Kasumi-1 (cell line): Measurements from ENCODE around the gene NUDT22.
"Not testable (repeated sequence)": the region's sequence is repeated elsewhere in the genome, so short reads cannot be mapped to it uniquely, and the experiment has no call there.

Experiments used
- DNase-seq, 2 experiments: peaks; one replicate each; lab custom pipeline; 2025; lab: John Stamatoyannopoulos, UW

The NUDT22 gene

DNA sequence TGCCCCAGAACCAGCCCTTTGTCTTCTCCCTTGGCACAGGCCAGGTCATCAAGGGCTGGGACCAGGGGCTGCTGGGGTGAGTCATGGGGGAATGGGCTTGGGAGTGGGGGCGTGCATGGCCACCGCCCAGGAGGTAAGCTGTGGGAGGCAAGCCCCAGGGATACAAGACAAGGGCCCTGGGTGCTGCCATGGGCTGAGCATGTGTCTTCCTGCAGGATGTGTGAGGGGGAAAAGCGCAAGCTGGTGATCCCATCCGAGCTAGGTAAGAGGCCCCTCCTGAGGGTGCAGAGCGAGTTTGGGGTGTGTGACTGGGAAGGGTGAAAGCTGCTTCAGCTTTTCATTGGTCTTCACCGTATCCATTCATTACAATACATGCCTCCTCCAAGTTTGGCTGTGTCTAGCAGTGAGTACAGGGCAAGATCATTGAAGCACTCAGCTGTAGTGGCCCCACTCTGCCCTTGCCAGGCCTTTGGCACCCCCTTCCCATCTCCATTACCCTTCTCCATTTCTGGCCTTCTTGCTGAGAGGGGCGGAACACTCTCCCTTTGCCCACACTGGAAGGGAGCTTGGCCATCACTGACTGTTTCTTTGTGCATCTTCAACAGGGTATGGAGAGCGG is 17.3 kb downstream of the NUDT22 start:
- DNase-seq, result no peak

DNA sequence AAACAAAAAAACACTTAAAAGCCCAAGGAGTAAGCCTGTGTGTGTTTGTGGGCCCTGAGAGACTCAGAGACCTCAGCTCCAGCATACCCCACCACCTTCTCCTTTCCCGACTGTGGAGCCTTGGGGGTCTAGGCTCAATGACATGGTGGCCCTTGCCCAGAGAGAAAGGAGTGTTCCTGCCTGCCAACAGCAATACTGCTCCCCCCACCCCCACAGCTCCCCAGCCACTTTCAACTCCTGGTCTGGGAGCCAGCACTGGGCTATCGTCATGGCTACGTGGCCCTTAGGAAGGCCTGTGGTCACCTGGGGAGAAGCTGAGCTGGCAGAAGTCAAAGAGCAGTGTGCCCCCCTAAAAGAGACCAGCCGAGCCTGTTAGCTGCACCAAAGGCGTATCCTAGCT is 18.0 kb downstream of the NUDT22 start:
- no peak for DNase-seq

DNA sequence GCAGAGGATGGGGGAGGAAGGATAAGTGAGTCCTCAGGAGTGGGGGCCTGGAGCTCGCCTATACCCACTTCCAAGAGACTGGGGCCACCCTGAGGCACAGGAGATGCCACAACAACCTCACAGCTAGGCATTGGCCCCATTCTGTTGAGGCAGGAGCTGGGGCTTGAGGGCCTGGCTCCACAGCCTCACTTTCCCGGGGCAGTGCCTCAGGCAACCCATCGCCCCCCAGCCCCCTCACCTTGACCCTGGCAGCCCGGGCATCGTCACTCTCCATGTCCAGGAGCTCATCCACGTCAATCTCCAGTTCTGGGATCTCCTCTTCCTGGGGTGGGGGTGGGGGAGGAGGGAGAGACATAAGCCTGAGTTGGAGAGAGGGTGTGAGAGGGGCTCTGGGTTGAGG is 18.9 kb downstream of the NUDT22 start:
- DNase-seq, result no peak

DNA sequence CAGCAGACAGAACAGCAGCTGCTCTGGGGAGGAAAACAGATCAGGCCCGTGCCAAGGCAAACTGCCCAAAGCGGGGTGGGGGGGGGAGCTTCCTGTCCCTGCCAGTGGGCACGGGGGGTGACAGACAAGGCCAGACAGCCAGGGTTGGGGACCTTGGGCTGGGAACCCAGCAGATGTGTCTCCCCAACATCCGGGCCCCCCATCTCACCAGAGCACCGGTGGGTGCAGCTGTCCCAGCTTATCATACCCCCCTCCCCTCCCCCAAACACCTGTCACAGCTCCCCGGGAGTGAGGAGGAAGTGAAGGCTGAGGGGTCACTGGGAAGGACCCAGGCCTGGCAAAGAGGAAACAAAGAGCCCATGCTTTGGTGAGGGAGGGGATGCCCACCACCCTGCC is 19.3 kb downstream of the NUDT22 start:
- no peak for DNase-seq

DNA sequence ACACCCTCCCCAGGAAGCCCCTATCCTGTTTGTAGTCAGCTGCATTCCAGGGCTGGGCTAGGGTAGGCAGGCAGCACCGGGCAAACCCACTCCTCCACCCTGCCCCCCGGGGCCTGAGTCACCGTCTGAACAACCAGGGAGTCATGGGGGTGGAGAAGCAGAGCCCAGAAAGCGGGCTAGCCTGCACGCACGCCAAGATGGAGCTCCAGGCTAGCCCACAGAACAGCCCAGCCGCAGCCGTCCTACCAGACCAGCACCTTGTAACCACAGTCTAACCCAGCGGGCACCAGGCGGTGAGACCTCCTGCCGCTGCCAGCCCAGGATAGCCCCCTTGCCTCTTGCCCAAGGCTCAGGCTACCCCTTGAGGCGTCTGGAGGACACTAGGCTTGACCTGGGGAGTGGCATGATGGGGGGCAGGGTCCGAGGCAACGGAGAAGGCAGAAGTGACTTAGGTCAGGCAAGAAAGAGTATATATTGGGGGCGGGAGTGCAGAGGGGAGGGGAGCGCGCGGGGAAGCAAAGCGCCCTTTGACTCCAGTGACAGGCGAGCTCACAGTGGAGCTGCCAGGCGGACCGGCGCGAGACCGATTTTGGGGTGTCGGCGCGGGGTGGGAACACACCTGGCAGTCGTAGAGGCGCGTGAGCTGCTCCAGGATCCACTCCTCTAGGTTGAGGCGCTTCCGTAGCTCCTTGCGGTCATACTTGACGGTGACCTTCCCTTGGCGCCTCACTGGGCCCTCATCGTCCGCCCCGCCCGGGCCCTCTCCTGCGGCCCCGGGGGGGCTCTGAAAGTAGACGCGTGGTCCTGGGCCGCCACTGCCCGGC is 19.9 kb downstream of the NUDT22 start:
- peak; percentile 35 to 49 for DNase-seq

DNA sequence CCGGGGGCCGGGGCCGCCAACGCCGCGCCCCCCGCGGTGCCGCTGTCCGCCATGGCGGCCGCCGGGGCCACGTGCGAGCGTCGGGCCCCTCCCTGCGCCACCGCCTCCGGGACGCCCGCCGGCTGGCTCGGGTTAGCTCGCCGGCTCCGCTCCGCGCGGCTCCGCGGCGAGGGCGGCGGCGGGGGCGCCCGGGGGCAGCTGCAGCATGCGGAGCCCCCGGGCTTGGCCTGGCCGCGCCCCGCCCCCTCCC is 20.5 kb downstream of the NUDT22 start:
- not testable (repeated sequence) for DNase-seq

DNA sequence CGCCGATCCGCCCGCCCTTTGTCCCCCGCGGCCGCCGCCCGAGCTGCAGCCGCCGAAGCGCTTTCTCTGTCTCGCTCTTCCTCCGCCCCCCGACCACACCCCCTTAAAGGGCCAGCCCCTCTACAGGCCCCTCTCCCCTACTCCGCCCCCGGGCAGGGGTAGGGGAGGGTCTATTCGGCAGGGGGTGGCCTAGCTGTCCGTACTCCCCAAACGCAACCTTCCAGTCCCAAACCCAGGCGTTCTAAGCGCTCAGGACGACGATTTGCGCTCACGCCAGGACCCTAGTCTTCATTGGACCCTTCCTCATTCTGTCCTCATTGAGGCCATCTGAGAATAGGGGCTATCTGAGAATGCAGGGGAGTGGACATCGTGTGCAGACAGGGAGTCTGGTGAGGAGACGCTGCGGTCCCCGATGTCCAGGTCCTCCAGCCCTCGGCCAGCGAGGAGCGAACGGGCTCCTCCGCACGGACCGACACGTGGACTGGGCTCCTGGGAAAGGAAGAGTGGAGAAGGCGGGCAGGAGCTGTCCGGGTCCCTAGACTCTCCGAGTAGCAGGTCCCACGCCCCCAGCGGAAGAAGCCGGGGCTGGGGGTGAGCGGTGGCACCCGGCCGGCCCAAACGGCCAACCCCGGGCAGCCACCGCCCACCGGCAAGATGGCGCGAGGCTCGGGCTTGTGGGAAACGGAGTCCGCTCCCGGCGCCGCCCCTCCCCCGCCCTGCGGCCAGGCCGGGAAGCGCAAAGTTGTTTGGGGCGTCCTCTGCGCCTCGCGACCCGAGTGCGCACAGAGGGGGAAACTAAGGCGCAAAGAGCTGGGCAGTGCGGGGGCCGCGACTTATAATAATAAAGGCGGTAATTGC is 21.0 kb downstream of the NUDT22 start, which contains the start of gene PPP1R14B:
Gene PPP1R14B, minus strand, starts transcription at position 73 of the 858 bp plus-strand sequence. CDS start 270 bp downstream, outside the sequence.
- DNase-seq, result peak; percentile 79 to 82

DNA sequence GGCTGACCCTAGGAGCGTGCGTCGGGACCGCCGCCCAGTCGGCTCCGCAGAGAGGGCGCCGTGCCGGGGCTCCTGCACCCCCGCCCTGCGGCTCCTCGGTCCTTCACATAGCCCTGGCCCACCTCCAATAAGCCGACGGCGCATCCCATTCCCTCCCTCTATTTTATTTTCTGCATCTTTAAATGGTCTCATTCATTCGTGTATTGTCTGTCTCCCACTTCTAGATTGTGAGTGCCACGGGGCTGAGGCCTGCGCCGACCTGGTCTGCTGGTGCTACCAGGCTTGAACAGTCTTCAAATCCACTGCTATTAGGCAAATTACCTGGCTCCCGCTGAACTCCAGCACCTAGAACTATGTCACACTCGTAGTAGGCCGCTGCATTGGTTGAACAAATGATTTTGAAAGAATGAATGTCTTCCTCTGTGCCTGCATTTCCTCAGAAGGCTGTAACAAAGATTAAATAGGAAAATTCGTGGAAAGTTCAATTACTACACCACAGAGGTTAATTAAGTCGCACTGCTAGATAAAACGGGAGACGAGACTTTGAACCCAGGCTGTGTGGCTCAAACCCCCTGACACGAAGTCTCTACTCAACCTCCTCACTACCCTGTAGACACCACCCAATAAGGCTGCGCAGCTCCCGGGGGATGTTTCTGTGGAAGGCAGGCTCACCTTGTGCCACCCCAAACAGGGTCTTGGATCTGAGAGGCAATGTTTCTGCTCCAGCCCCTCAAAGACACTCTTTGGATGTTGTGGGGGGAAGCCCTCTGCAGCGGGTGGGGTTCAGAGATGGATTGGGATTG is 21.9 kb downstream of the NUDT22 start:
- no peak for DNase-seq

DNA sequence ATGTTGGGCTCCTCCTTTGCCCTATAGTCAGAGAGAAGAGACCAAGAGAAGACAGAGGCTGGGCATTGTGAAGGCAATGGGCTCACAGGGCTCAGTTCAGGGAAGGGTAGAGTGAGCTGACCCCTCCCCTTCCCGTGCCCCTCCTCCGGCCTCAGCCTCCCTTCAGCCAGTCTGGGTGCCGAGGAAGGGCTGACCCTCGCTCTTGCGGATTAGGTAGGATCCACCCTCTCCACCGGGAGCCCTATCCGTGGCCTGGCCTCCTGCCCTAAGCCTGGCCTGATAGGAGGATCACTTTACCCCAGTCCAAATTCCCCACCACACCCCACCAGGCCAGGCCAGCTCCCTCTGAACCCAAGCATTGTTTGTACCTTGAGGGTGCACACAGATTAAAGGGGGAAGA is 22.5 kb downstream of the NUDT22 start:
- no peak for DNase-seq

DNA sequence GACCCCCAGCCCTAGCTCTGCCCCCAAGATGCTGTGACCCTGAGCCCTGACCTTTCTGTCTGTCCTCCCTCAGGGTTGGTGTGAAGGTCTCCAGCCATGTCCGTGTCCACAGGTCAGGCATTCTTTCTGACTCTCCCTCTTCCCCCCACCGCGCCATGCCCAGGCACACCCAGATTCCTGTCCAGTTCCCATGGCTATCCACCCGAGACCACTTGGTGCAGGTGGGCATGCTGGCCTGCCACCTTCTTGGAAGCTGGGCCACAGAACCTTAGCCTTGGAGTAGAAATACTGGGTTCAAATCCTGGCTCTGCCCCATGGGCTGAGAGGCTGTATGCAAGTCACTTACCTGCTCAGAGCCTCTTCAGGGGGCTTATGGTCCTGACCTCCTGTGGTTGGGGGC is 23.0 kb downstream of the NUDT22 start:
- no peak for DNase-seq

DNA sequence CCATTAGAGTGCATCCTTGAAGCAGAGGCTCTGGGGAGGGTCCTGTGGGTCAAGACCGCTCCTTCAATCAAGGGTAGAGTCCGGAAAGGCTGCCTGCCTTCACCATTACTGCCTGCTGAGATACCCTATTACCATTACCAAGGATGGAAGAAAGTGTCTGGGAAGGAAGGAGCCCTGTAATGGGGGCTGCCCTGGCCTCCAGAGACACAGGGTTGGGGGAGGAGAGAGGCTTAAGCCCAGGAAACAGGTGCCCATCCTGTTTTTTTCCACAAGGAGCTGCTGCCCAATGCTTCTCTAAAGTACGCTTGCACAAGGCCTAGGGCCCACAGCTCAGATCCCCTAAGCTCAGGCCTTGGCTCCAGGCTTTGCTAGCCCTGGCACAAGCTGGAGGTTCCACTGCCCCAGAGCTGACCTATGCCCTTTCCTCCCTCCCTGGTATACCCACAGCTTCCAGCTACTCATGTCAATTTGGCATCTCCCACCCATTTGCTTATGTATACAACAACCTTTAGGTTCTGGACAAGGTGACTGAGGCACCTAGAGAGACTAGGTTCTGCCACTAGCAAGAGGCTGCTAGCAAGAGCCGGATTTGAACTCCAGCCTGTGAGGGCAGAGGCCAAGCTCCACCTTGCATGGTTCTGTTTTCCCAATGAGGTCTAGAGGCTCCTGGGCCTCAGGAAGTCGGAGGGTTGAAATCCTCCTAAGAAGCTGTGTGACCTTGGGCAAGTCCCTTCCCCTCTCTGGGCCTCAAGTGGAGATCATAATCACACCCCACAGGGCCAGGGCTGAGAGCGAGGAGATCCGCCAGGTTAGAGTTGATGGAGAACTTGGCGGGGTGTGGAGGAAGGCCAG is 23.7 kb downstream of the NUDT22 start:
- peak; percentile 49 to 54 for DNase-seq

DNA sequence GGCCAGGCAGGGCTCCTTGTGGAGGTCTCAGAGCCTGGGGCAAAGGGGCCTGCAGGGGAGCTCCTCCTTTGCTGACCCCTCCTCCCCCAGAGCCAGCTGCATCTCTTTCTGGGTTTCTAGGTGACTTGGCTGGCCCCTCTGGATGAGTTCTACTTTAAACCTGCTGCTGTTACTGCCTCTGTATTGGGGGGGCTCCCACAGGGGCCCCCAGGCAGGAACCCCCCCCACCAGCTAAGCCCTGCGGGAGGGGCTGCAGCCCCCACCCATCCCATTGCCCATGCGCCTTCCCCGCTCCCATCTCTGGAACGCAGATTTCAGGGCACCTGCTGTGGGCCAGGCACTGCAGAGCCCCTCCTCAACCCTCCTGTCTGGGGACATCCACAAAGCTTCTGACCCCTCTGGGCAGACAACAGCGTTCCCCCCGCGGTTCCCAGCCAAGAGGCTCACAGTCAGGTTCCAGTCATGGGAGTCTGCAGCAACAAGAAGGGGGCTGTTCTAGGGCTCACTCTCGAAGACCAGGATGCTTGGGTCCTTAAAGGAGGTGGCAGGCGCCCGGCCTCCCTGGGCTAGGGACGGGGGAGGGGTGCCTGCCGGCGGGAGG is 24.4 kb downstream of the NUDT22 start:
- DNase-seq, result peak in 1 of 2 experiments; percentile 51

DNA sequence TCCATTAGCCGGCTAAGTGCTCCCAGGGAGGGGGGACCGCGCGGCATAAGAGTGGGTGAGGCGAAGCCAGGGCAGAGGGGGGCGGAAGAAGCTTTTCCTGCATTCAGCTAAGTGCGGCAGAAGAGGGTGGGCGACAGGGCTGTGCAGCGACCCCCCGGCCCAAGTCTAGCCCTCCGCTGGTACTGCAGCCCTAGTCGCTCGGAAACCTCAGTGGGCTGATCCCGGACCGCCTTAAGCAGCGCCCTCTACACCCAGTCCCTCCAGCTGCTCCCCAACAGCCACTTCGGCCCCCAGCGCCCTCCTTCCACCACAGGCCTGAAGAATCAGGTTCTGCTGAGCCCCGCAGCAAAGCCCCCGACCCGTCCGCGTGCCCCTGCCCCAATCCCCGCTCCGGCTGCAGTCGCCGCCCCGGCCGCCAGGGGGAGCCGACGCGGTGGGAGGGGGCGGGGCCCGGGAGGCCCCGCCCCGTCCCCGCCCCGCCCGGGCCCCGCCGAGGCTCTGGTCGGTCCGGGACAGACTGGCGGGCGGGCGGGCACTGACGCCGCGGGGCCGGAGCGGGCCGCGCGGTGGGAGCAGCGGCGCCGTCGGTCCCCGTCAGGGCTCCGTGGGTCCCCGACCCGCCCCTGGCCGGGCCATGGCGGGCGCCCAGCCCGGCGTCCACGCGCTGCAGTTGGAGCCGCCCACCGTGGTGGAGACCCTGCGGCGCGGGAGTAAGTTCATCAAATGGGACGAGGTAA is 25.1 kb downstream of the NUDT22 start, which contains the start of gene PLCB3:
Gene PLCB3, plus strand, starts transcription at position 515 of the 737 bp plus-strand sequence. Its CDS starts 120 bp downstream, at position 635.
- peak; percentile 50 to 51 for DNase-seq

DNA sequence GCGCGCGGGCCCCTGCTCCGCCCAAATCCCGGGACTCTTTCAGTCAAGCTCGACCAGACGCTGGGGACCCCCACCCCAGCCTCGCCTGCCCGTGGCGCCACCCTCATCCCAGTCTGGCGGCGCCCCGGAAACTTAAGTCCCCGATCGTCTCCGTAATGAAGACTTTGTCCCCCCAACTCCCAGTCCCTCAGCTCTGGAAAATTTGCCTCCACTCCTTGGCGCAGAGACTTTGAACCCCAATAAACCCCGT is 25.6 kb downstream of the NUDT22 start:
- DNase-seq, result peak in 1 of 2 experiments; percentile 48

DNA sequence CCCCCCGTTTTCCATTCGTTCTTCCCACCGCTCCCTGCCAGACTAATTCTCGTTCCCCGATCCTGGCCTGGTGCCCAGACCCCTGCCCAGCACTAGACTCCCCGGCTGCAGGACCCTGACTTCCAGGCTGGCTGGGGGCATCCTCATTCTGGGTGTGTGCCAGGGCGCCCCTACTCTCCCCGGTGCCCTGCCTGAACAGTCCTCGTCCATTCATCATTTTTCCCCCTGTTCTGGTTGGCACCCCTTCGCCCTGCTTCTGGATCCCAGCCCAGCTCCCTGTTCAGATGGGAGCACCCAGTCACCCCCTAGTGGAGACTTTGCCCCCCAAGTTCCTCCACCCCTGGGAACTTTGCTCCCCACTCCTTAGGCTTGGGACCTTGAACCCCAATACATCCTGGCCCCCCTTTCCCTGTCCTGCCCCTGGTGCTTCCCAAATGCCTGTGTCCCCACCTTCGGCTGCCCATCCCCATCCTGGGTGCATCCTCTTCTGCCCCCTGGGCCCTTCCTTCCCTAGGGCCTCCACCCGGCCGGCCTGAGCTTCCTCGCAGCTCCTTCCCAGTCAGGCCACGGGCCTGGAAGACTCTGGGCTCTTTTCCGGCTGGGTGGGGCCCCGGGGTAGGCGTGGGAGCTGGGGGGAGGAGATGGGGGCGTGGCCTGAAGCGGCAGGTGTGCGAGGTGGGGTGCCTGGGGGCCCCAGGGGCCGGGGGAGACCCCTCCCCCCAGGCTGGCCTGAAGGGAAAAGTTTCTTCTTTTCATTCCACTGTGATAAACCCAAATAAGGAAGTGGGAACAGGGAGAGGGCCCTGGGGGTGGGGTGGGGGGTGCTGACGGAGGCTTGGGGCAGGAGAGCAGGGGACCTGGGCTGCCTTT is 26.2 kb downstream of the NUDT22 start:
- DNase-seq, result peak in 1 of 2 experiments; percentile 52

DNA sequence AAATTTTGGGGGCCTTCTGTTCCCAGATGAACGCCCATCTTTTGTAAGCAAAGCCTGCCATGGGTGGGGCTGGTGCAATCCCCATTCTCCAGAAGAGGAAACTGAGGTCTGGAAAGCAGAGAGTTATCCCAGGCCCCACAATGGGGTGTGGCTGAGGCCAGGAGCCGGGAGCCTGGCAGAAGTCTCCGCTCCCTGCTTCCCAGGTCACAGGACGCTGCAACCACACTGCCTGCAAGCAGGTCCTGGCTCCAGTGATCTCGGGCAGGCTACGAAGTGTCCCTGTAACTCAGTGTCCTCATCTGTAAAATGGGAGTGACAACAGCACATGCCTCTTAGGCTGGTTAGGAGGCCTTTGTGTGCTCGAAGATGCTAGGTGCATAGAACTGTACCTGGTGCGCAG is 27.0 kb downstream of the NUDT22 start:
- no peak for DNase-seq

DNA sequence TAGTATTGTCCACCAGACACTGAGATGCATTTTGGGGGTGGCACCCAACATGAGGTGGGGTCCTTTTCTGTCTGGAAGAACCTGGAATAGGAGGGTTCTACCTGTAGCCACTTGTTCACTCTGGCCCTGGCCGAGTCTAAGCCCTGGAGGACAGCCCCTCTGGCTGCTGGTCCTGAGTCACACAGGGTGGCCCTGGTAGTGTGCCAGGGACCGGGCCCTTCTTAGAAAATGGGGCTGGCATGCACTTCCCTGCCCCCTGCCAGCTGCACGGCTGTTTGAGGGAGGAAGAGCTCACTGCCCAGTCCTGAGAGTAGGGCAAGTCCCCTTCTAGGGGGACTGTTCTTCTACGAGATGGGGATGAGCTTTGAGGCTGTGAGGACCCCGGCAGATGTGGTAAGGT is 27.4 kb downstream of the NUDT22 start:
- DNase-seq, result no peak

DNA sequence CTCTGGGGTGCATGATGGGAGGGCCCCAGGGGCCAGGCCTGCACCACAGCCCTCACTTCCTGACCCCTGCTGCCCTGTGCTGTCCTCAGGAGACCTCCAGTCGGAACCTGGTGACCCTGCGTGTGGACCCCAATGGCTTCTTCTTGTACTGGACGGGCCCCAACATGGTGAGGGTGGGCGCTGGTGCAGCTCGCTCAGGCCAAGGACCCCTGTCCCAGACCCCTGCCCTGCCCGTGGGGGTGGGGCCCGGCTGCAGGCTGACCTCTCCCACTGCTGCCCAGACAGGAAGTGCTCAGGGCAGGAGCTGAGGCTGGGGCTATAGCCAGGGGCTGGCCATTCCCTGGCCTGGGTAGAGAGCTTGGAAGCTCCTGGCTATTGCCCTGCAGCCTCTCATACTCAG is 28.3 kb downstream of the NUDT22 start:
- no peak for DNase-seq
